HS-5 (cell line): ENCODE measurements around the gene SLC39A2.

Source experiments
- DNase-seq: peaks from one replicate; pipeline ENCODE4 v3.0.0-alpha.2; 2012; ENCODE audit warnings: low read depth

The SLC39A2 gene

DNA sequence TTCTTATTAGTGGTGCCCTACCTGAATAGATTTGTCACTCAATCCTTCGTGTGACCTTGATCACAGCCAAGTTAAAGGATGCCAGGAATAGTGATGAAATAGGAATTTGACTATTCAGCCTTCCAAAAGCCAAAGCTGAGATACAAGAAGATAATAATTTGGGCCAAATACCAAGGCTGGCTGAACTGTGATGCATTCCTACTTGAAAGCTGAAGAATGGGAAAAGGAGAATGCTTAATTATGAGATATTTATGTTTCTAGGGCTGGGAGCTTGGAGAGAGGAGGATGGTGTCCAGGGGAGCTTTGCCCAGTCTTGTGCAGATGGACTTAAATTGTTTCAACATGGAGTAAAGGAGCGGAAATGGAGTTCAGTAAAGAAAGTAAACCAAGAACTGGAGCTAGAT lies 48.3 kb downstream of the SLC39A2 start:
- DNase-seq: no peak

GRCh38 chr14:21048638-21049037 lies 49.5 kb downstream of the SLC39A2 start:
- no peak for DNase-seq

DNA sequence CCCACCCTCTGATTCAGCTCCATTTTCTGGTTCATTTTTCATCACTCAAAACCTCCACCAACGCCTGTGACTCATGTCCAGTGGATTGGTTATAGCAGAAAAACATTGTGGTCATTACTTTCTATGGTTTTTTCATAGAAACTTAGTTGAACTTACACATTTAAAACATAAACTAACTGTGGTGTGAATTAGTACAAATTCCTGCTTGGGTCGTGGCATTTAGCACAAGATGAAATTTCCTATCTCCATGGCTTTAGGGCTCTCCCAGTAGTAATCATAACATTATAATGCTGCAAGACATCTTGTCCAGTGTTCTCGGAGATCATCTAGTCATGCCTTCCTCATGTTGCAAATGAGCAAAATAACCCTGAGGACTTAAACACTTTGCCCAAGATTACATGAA lies 50.2 kb downstream of the SLC39A2 start:
- no peak for DNase-seq

DNA sequence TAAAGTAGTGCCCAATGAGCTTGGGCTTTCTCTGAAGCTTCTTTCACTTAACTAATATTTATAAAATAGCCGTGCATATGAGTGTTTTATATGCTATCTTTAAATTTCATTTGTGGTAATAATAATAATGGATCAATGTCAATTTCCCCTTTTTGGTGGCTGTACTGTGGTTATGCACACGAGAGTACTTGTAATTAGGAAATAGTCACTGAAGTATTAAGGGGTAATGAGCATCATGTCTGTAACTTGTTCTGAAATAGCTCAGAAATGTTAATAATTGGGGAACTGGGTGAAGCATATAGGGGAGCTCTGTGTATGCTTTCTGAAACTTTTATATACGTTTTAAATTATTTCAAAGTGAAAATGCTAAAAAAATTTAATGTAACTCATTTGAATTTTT lies 51.5 kb downstream of the SLC39A2 start:
- no peak for DNase-seq
